ENCODE data around the gene IPO11.
"Not testable (repeated sequence)": the region's sequence is repeated elsewhere in the genome, so short reads cannot be mapped to it uniquely, and the experiment has no call there.

The IPO11 gene

GRCh38 chr5:62600560-62601252 is 188.1 kb downstream of the IPO11 start:
- no peak for DNase-seq (ENCODE audit: low spot score)

- DNase-seq (ENCODE audit: low spot score) = no peak
These were observed 191.4 kb downstream of the IPO11 start for GRCh38 chr5:62603934-62604333.

- DNase-seq (ENCODE audit: low spot score) = no peak
These were observed 193.1 kb downstream of the IPO11 start for GRCh38 chr5:62605638-62606037.

- peak; percentile 13 for DNase-seq (ENCODE audit: low spot score)
These were observed 194.3 kb downstream of the IPO11 start for GRCh38 chr5:62606878-62607277.

- DNase-seq (ENCODE audit: low spot score) = no peak
These were observed 195.1 kb downstream of the IPO11 start for GRCh38 chr5:62607615-62608014.

GRCh38 chr5:62608529-62609511 is 196.3 kb downstream of the IPO11 start:
- DNase-seq (ENCODE audit: low spot score) = no peak

GRCh38 chr5:62614355-62614754 is 201.8 kb downstream of the IPO11 start:
- DNase-seq (ENCODE audit: low spot score) = no peak

- DNase-seq (ENCODE audit: low spot score) = no peak
These were observed 204.2 kb downstream of the IPO11 start for GRCh38 chr5:62616615-62617277.

GRCh38 chr5:62617943-62618342 is 205.4 kb downstream of the IPO11 start:
- DNase-seq (ENCODE audit: low spot score) = no peak

- DNase-seq (ENCODE audit: low spot score) = no peak
These were observed 208.2 kb downstream of the IPO11 start for GRCh38 chr5:62620761-62621160.

GRCh38 chr5:62621280-62621679 is 208.7 kb downstream of the IPO11 start:
- DNase-seq (ENCODE audit: low spot score) = no peak

GRCh38 chr5:62623271-62623670 is 210.7 kb downstream of the IPO11 start:
- no peak for DNase-seq (ENCODE audit: low spot score)

- not testable (repeated sequence) for DNase-seq (ENCODE audit: low spot score)
These were observed 211.9 kb downstream of the IPO11 start for GRCh38 chr5:62624436-62624835.

GRCh38 chr5:62626534-62626933 is 214.0 kb downstream of the IPO11 start:
- DNase-seq (ENCODE audit: low spot score) = no peak

- no peak for DNase-seq (ENCODE audit: low spot score)
These were observed 214.6 kb downstream of the IPO11 start for GRCh38 chr5:62627121-62627520.

GRCh38 chr5:62627901-62628300 is 215.3 kb downstream of the IPO11 start:
- no peak for DNase-seq (ENCODE audit: low spot score)

GRCh38 chr5:62631909-62632580 is 219.5 kb downstream of the IPO11 start:
- no peak for DNase-seq (ENCODE audit: low spot score)

- DNase-seq (ENCODE audit: low spot score) = no peak
These were observed 220.7 kb downstream of the IPO11 start for GRCh38 chr5:62633243-62633642.

- no peak for DNase-seq (ENCODE audit: low spot score)
These were observed 227.9 kb downstream of the IPO11 start for GRCh38 chr5:62640446-62640845.

GRCh38 chr5:62642468-62642867 is 229.9 kb downstream of the IPO11 start:
- no peak for DNase-seq (ENCODE audit: low spot score)

GRCh38 chr5:62643556-62644451 is 231.2 kb downstream of the IPO11 start:
- no peak for DNase-seq (ENCODE audit: low spot score)
